ENCODE data around the gene UPF3A. TPM values are rescaled to one million over a fixed set of nuclear protein-coding genes. Genes with fewer than 3 reads are reported as not detected.

Gene UPF3A, protein sequence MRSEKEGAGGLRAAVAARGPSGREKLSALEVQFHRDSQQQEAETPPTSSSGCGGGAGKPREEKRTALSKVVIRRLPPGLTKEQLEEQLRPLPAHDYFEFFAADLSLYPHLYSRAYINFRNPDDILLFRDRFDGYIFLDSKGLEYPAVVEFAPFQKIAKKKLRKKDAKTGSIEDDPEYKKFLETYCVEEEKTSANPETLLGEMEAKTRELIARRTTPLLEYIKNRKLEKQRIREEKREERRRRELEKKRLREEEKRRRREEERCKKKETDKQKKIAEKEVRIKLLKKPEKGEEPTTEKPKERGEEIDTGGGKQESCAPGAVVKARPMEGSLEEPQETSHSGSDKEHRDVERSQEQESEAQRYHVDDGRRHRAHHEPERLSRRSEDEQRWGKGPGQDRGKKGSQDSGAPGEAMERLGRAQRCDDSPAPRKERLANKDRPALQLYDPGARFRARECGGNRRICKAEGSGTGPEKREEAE
- 94.1 TPM for polyA plus RNA-seq
- long read RNA-seq, donor 1, transcript UPF3A-207 (4 exons, 678 nt) = minor isoform, 5 of 21 reads
- long read RNA-seq, donor 1, transcript UPF3A-205 (3 exons, 423 nt) = major isoform, 7 of 21 reads
- long read RNA-seq, donor 1, partial matches to known transcripts = 5 of 21 reads
- long read RNA-seq, donor 1, other reads (novel, unspliced or antisense) = 0 of 21 reads
- long read RNA-seq, donor 2, transcript UPF3A-205 (3 exons, 423 nt) = major isoform, 13 of 40 reads
- long read RNA-seq, donor 2, partial matches to known transcripts = 19 of 40 reads
- long read RNA-seq, donor 2, other reads (novel, unspliced or antisense) = 0 of 40 reads
- long read RNA-seq, donor 3 = 0 reads
- long read RNA-seq, donor 4, partial matches to known transcripts = 0 of 1 reads
- long read RNA-seq, donor 4, other reads (novel, unspliced or antisense) = 0 of 1 reads
- long read RNA-seq, donor 5, transcript UPF3A-205 (3 exons, 423 nt) = major isoform, 8 of 9 reads
- long read RNA-seq, donor 5, partial matches to known transcripts = 0 of 9 reads
- long read RNA-seq, donor 5, other reads (novel, unspliced or antisense) = 0 of 9 reads
- long read RNA-seq, donor 6, transcript UPF3A-205 (3 exons, 423 nt) = major isoform, 13 of 27 reads
- long read RNA-seq, donor 6, partial matches to known transcripts = 9 of 27 reads
- long read RNA-seq, donor 6, other reads (novel, unspliced or antisense) = 0 of 27 reads
- long read RNA-seq, donor 7, transcript UPF3A-205 (3 exons, 423 nt) = major isoform, 10 of 12 reads
- long read RNA-seq, donor 7, partial matches to known transcripts = 0 of 12 reads
- long read RNA-seq, donor 7, other reads (novel, unspliced or antisense) = 0 of 12 reads
- long read RNA-seq, donor 8, transcript UPF3A-205 (3 exons, 423 nt) = major isoform, 15 of 37 reads
- long read RNA-seq, donor 8, transcript UPF3A-207 (4 exons, 678 nt) = minor isoform, 5 of 37 reads
- long read RNA-seq, donor 8, partial matches to known transcripts = 12 of 37 reads
- long read RNA-seq, donor 8, other reads (novel, unspliced or antisense) = 0 of 37 reads
- long read RNA-seq, donor 9, transcript UPF3A-205 (3 exons, 423 nt) = major isoform, 14 of 28 reads
- long read RNA-seq, donor 9, partial matches to known transcripts = 5 of 28 reads
- long read RNA-seq, donor 9, other reads (novel, unspliced or antisense) = 0 of 28 reads
- long read RNA-seq, donor 10, transcript UPF3A-205 (3 exons, 423 nt) = major isoform, 12 of 26 reads
- long read RNA-seq, donor 10, partial matches to known transcripts = 9 of 26 reads
- long read RNA-seq, donor 10, other reads (novel, unspliced or antisense) = 0 of 26 reads
- long read RNA-seq, donor 11, partial matches to known transcripts = 0 of 8 reads
- long read RNA-seq, donor 11, other reads (novel, unspliced or antisense) = 0 of 8 reads

GRCh38 chr13:114281351-114282040, at the start of gene UPF3A:
Gene UPF3A (plus strand): TSS chr13:114281601. CDS start chr13:114281640, 39 bp downstream.
- H3K27me3 ChIP-seq (ENCODE audit: control insufficient read depth, insufficient read depth, low read length) = no peaks in the 10 kb centered on the region
- peak; percentile 90 to 96 for DNase-seq
- peaks cover 23% of the 10 kb centered on the region for H3K36me3 ChIP-seq (ENCODE audit: control insufficient read depth, insufficient read depth, low read length)
- peak within 1 kb of the TSS; percentile 87 for H3K4me3 ChIP-seq (ENCODE audit: low read length)
- H3K4me1 ChIP-seq (ENCODE audit: control insufficient read depth, insufficient read depth, low read length) = peaks cover 12% of the 10 kb centered on the region
- WGBS (ENCODE audit: insufficient coverage, low lambda C conversion rate) = no CpG with 5 or more reads among the region's 89 CpGs
- peak within 1 kb of the TSS; percentile 91 for H3K27ac ChIP-seq (ENCODE audit: low read length)
- no peaks in the 10 kb centered on the region for H3K9me3 ChIP-seq (ENCODE audit: control insufficient read depth, low read depth, low read length)

DNA sequence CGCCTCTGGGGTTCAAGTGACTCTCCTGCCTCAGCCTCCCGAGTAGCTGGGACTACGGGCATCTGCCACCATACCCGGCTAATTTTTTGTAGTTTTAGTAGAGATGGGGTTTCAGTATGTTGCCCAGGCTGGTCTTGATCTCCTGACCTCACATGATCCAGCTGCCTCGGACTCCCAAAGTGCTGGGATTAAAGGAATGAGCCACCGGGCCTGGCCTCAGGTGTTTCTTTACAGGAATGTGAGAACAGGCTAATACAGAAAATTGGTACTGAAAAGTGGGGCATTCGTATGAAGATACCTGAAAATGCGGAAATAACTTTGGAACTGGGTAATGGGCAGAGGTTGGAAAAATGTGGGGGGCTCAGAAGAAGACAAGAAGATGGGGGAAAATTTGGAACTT, 49.5 kb upstream of the UPF3A start:
- Histone ChIP-seq H3K27me3 (ENCODE audit: control insufficient read depth, insufficient read depth, low read length) (peaks cover 3% of the 10 kb centered on the region), H3K4me3 (ENCODE audit: low read length) (no peak overlapping the region), H3K27ac (ENCODE audit: low read length) (no peak overlapping the region), H3K9me3 (ENCODE audit: control insufficient read depth, low read depth, low read length) (peaks cover 3% of the 10 kb centered on the region), H3K4me1 (ENCODE audit: control insufficient read depth, insufficient read depth, low read length) (peaks cover 19% of the 10 kb centered on the region), H3K36me3 (ENCODE audit: control insufficient read depth, insufficient read depth, low read length) (peaks cover 3% of the 10 kb centered on the region)
- 87% methylated on average over 3 of the region's 8 CpGs for WGBS (ENCODE audit: insufficient coverage, low lambda C conversion rate)
- no peak for DNase-seq

DNA sequence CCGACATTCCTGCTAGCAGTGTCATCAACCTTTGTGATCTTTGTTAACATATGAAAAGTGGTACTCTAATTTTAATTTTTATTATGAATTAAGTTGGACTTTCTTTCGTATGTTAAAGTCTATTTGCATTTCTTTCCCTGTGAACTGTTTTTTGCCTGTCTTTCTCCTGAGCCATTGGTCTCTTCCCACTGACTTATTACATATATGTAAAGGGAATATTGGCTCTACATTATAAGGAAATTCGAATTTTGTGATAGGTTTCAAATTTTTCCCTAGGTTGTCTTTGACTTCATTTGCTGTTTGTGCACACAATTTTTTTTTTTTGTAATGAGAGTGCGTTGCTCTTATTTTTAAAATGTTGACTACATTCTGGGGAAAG, 47.1 kb upstream of the UPF3A start:
- H3K36me3 ChIP-seq (ENCODE audit: control insufficient read depth, insufficient read depth, low read length) = peaks cover 23% of the 10 kb centered on the region
- H3K4me3 ChIP-seq (ENCODE audit: low read length) = peak overlapping the region; percentile 91
- DNase-seq = no peak
- peaks cover 3% of the 10 kb centered on the region for H3K9me3 ChIP-seq (ENCODE audit: control insufficient read depth, low read depth, low read length)
- H3K27me3 ChIP-seq (ENCODE audit: control insufficient read depth, insufficient read depth, low read length) = peaks cover under 1% of the 10 kb centered on the region
- H3K27ac ChIP-seq (ENCODE audit: low read length) = peak overlapping the region; percentile 95
- WGBS (ENCODE audit: insufficient coverage, low lambda C conversion rate) = 51% methylated on average over 2 of the region's 4 CpGs
- peaks cover 17% of the 10 kb centered on the region for H3K4me1 ChIP-seq (ENCODE audit: control insufficient read depth, insufficient read depth, low read length)

- H3K27me3 ChIP-seq (ENCODE audit: control insufficient read depth, insufficient read depth, low read length) = no peaks in the 10 kb centered on the region
- peaks cover 3% of the 10 kb centered on the region for H3K9me3 ChIP-seq (ENCODE audit: control insufficient read depth, low read depth, low read length)
- peaks cover 29% of the 10 kb centered on the region for H3K36me3 ChIP-seq (ENCODE audit: control insufficient read depth, insufficient read depth, low read length)
- peaks cover 13% of the 10 kb centered on the region for H3K4me1 ChIP-seq (ENCODE audit: control insufficient read depth, insufficient read depth, low read length)
- no CpG with 5 or more reads among the region's 76 CpGs for WGBS (ENCODE audit: insufficient coverage, low lambda C conversion rate)
- peak; percentile 86 to 94 for DNase-seq
- peak within 1 kb of the TSS; percentile 95 for H3K27ac ChIP-seq (ENCODE audit: low read length)
- peak within 1 kb of the TSS; percentile 91 for H3K4me3 ChIP-seq (ENCODE audit: low read length)
These were observed 46.6 kb upstream of the UPF3A start, which contains the start of gene CDC16 for GRCh38 chr13:114234645-114235421. Gene CDC16 (plus strand): TSS chr13:114234897. CDS start chr13:114235085, 188 bp downstream.

GRCh38 chr13:114235697-114236096, 45.7 kb upstream of the UPF3A start:
- no peak for DNase-seq
- H3K27ac ChIP-seq (ENCODE audit: low read length) = peak overlapping the region; percentile 95
- H3K4me3 ChIP-seq (ENCODE audit: low read length) = peak overlapping the region; percentile 91
- peaks cover 3% of the 10 kb centered on the region for H3K9me3 ChIP-seq (ENCODE audit: control insufficient read depth, low read depth, low read length)
- WGBS (ENCODE audit: insufficient coverage, low lambda C conversion rate) = no CpG with 5 or more reads among the region's 10 CpGs
- peaks cover 6% of the 10 kb centered on the region for H3K4me1 ChIP-seq (ENCODE audit: control insufficient read depth, insufficient read depth, low read length)
- no peaks in the 10 kb centered on the region for H3K27me3 ChIP-seq (ENCODE audit: control insufficient read depth, insufficient read depth, low read length)
- peaks cover 34% of the 10 kb centered on the region for H3K36me3 ChIP-seq (ENCODE audit: control insufficient read depth, insufficient read depth, low read length)

DNA sequence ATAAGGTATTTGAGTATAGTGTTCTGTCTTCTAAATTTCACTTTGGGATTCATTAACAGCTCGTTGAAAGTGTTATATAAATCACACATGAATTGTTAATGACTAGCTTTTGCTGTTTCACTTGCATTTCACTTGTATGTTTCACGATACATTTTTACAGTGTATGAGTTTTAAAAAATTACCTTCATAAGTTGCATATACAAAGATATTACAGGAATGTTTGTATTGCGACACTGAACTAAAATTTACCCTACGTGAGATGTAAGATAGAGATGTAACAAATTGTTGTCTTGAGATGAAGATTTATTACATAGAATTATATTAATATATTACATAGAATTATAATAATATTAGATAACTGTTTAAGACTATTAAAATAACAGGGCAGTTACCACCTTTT, 45.2 kb upstream of the UPF3A start:
- Histone ChIP-seq H3K4me3 (ENCODE audit: low read length) (peak overlapping the region; percentile 91), H3K4me1 (ENCODE audit: control insufficient read depth, insufficient read depth, low read length) (peaks cover 3% of the 10 kb centered on the region), H3K27ac (ENCODE audit: low read length) (no peak overlapping the region), H3K27me3 (ENCODE audit: control insufficient read depth, insufficient read depth, low read length) (no peaks in the 10 kb centered on the region), H3K9me3 (ENCODE audit: control insufficient read depth, low read depth, low read length) (peaks cover 3% of the 10 kb centered on the region), H3K36me3 (ENCODE audit: control insufficient read depth, insufficient read depth, low read length) (peaks cover 38% of the 10 kb centered on the region)
- 65% methylated on average over 4 of the region's 4 CpGs for WGBS (ENCODE audit: insufficient coverage, low lambda C conversion rate)
- DNase-seq = no peak

- Histone ChIP-seq H3K36me3 (ENCODE audit: control insufficient read depth, insufficient read depth, low read length) (peaks cover 52% of the 10 kb centered on the region), H3K27ac (ENCODE audit: low read length) (no peak overlapping the region), H3K27me3 (ENCODE audit: control insufficient read depth, insufficient read depth, low read length) (no peaks in the 10 kb centered on the region), H3K9me3 (ENCODE audit: control insufficient read depth, low read depth, low read length) (peaks cover 3% of the 10 kb centered on the region), H3K4me3 (ENCODE audit: low read length) (no peak overlapping the region), H3K4me1 (ENCODE audit: control insufficient read depth, insufficient read depth, low read length) (peaks cover 3% of the 10 kb centered on the region)
- 87% methylated on average over 3 of the region's 7 CpGs for WGBS (ENCODE audit: insufficient coverage, low lambda C conversion rate)
- DNase-seq = no peak
These were observed 43.8 kb upstream of the UPF3A start for GRCh38 chr13:114237415-114238112.

- no peak for DNase-seq
- WGBS (ENCODE audit: insufficient coverage, low lambda C conversion rate) = 80% methylated on average over 1 of the region's 6 CpGs
- Histone ChIP-seq H3K9me3 (ENCODE audit: control insufficient read depth, low read depth, low read length) (no peaks in the 10 kb centered on the region), H3K27me3 (ENCODE audit: control insufficient read depth, insufficient read depth, low read length) (no peaks in the 10 kb centered on the region), H3K4me3 (ENCODE audit: low read length) (no peak overlapping the region), H3K4me1 (ENCODE audit: control insufficient read depth, insufficient read depth, low read length) (no peaks in the 10 kb centered on the region), H3K36me3 (ENCODE audit: control insufficient read depth, insufficient read depth, low read length) (peaks cover 82% of the 10 kb centered on the region), H3K27ac (ENCODE audit: low read length) (no peak overlapping the region)
These were observed 39.5 kb upstream of the UPF3A start for GRCh38 chr13:114241918-114242317.
